Smooth muscle cell (in vitro differentiated cells): Measurements from ENCODE around the gene TTC16. TPM values are rescaled to one million over a fixed set of nuclear protein-coding genes. Genes with fewer than 3 reads are reported as not detected.

Experiments used
- DNase-seq: peaks from one replicate; lab custom pipeline; 2025; ENCODE audit not compliant: unreplicated experiment; lab: John Stamatoyannopoulos, UW
- H2AFZ ChIP-seq: fragments of 200-600 bp; sonication (generic); 2 replicates; pipeline ENCODE4 v1.6.0; 2016; ENCODE audit warnings: antibody characterized with exemption, low read depth, mild to moderate bottlenecking
- H3F3A ChIP-seq: fragments of 200-600 bp; sonication (generic); 2 replicates; pipeline ENCODE4 v1.6.0; 2017; ENCODE audit warnings: antibody characterized with exemption, low read depth
- H3K27ac ChIP-seq: fragments of 200-600 bp; sonication (generic); 2 replicates; pipeline ENCODE4 v1.5.1; 2016; ENCODE audit warnings: low read depth, mild to moderate bottlenecking
- H3K27me3 ChIP-seq: fragments of 200-600 bp; sonication (generic); 2 replicates; pipeline ENCODE4 v1.6.1; 2016; ENCODE audit warnings: low read depth, mild to moderate bottlenecking
- H3K36me3 ChIP-seq: fragments of 200-600 bp; sonication (generic); 2 replicates; pipeline ENCODE4 v1.5.1; 2016; ENCODE audit warnings: low read depth
- H3K4me1 ChIP-seq: fragments of 200-600 bp; sonication (generic); 2 replicates; pipeline ENCODE4 v1.5.1; 2016; ENCODE audit warnings: low read depth
- H3K4me2 ChIP-seq: fragments of 200-600 bp; sonication (generic); 2 replicates; pipeline ENCODE4 v1.6.0; 2016; ENCODE audit warnings: mild to moderate bottlenecking
- H3K4me3 ChIP-seq: fragments of 200-600 bp; sonication (generic); 2 replicates; pipeline ENCODE4 v1.5.1; 2016; ENCODE audit warnings: mild to moderate bottlenecking
- H3K79me2 ChIP-seq: fragments of 200-600 bp; sonication (generic); 2 replicates; pipeline ENCODE4 v1.6.0; 2016; ENCODE audit warnings: low read depth, mild to moderate bottlenecking
- H3K9ac ChIP-seq: fragments of 200-600 bp; sonication (generic); 2 replicates; pipeline ENCODE4 v1.6.0; 2016; ENCODE audit warnings: low read depth
- H3K9me3 ChIP-seq: fragments of 200-600 bp; sonication (generic); replicated peaks from 2 replicates; pipeline ENCODE4 v1.5.1; 2016; ENCODE audit warnings: low read depth
- H4K20me1 ChIP-seq: fragments of 200-600 bp; sonication (generic); 2 replicates; pipeline ENCODE4 v1.6.0; 2016; ENCODE audit warnings: low read depth
- CTCF ChIP-seq: fragments of 200-600 bp; sonication (generic); IDR thresholded peaks from 2 replicates; pipeline ENCODE4 v1.5.1; 2017; ENCODE audit warnings: borderline replicate concordance, mild to moderate bottlenecking, antibody characterized with exemption; ENCODE audit not compliant: insufficient read depth, poor library complexity, severe bottlenecking
- WGBS: methylation state at CpG from one replicate; pipeline ENCODE4 v1.1.7; 2016; ENCODE audit warnings: low lambda C conversion rate; 5-methylcytosine and 5-hydroxymethylcytosine counted together
- polyA plus RNA-seq: library from polyadenylated mRNA; unstranded; fragments of >200 nt; fragmentation: Nextera tagmentation; extraction: Ambion mirVana; gene quantifications from 2 replicates; pipeline ENCODE4 v1.2.1, GENCODE V29; 2016
- total RNA-seq: library from RNA; depleted of rRNA; stranded (reverse); fragments of >200 nt; gene quantifications from 2 replicates; pipeline ENCODE4 v1.2.3, GENCODE V29; 2014

Gene TTC16
- total and polyA plus RNA-seq, 2 experiments from 2014 or later: 0.22 TPM; not detected in 1

- Histone ChIP-seq H4K20me1 (no peaks in the 10 kb centered on the region), H3F3A (no peaks in the 10 kb centered on the region), H3K79me2 (no peaks in the 10 kb centered on the region), H2AFZ (no peak overlapping the region), H3K4me1 (no peaks in the 10 kb centered on the region), H3K4me2 (no peak overlapping the region), H3K9me3 (no peaks in the 10 kb centered on the region), H3K36me3 (no peaks in the 10 kb centered on the region), H3K9ac (no peak overlapping the region), H3K27me3 (peaks cover 20% of the 10 kb centered on the region), H3K27ac (no peak overlapping the region), H3K4me3 (no peak overlapping the region)
- no peak for DNase-seq
- WGBS: 95% methylated on average over 26 of the region's 26 CpGs
- no peak for TF ChIP-seq CTCF
These were observed 33.4 kb downstream of the TTC16 start for GRCh38 chr9:127749090-127749787.

- H3K4me2 ChIP-seq: no peak overlapping the region
- no peak overlapping the region for H3K27ac ChIP-seq
- no peak overlapping the region for H2AFZ ChIP-seq
- no peaks in the 10 kb centered on the region for H3K9me3 ChIP-seq
- H3F3A ChIP-seq: no peaks in the 10 kb centered on the region
- H3K36me3 ChIP-seq: no peaks in the 10 kb centered on the region
- no peaks in the 10 kb centered on the region for H4K20me1 ChIP-seq
- H3K4me1 ChIP-seq: peaks cover 5% of the 10 kb centered on the region
- H3K79me2 ChIP-seq: no peaks in the 10 kb centered on the region
- no peak for TF ChIP-seq CTCF
- H3K27me3 ChIP-seq: peaks cover 43% of the 10 kb centered on the region
- H3K9ac ChIP-seq: no peak overlapping the region
- H3K4me3 ChIP-seq: no peak overlapping the region
- no peak for DNase-seq
- 30% methylated on average over 10 of the region's 10 CpGs for WGBS
These were observed 35.6 kb downstream of the TTC16 start for GRCh38 chr9:127751269-127752054.

- Histone ChIP-seq H3K9me3 (no peaks in the 10 kb centered on the region), H3K79me2 (no peaks in the 10 kb centered on the region), H3K4me1 (peaks cover 5% of the 10 kb centered on the region), H3K36me3 (no peaks in the 10 kb centered on the region), H2AFZ (no peak overlapping the region), H3K4me2 (no peak overlapping the region), H3K4me3 (no peak overlapping the region), H3K9ac (no peak overlapping the region), H3F3A (no peaks in the 10 kb centered on the region), H4K20me1 (no peaks in the 10 kb centered on the region), H3K27ac (no peak overlapping the region), H3K27me3 (peaks cover 47% of the 10 kb centered on the region)
- WGBS: 94% methylated on average over 7 of the region's 8 CpGs
- TF ChIP-seq CTCF: no peak
- DNase-seq: no peak
These were observed 37.3 kb downstream of the TTC16 start for GRCh38 chr9:127753148-127753547.
